ENCODE data around the gene IRF2BPL. TPM values are rescaled to one million over a fixed set of nuclear protein-coding genes. Genes with fewer than 3 reads are reported as not detected.

IRF2BPL gene
- total and polyA plus RNA-seq, 9 of the 15 experiments (the other 6 are each of a cell fraction or from before 2014, with no cell fraction given): 0.52 to 21.6 (median 2.5) TPM

GRCh38 chr14:76985540-76986230 lies 42.8 kb downstream of the IRF2BPL start:
- FAIRE-seq: no peak

More at GRCh38 chr14:76985540-76986230, 42.8 kb downstream of the IRF2BPL start:
- intact Hi-C loops (cut with micrococcal nuclease): no loop called here
- no peak overlapping the region for H3K9ac ChIP-seq (ENCODE audit: insufficient read depth in 1 of 2, low read depth in 2 of 2, low read length in 2 of 2)
- no peak overlapping the region for H2AFZ ChIP-seq (ENCODE audit: low read depth, low read length)
- H3K36me3 ChIP-seq (ENCODE audit: control insufficient read depth, insufficient read depth, low read length): no peaks in the 10 kb centered on the region
- no peaks in the 10 kb centered on the region for H3K27me3 ChIP-seq (ENCODE audit: control insufficient read depth in 2 of 2, insufficient read depth in 2 of 2, low read length in 2 of 2)
- in situ Hi-C loops (cut with MboI): no loop called here
- no peak for DNase-seq (ENCODE audit: extremely low read depth in 1 of 4, low spot score in 3 of 4)
- no peak overlapping the region for H3K4me3 ChIP-seq
- BruUV-seq (replicated peaks): no TSS peak
- H3K4me2 ChIP-seq (ENCODE audit: insufficient read depth, low read length): no peak overlapping the region
- H3K27ac ChIP-seq (ENCODE audit: extremely low read depth, low read depth, low read length): no peak overlapping the region
- no peaks in the 10 kb centered on the region for H4K20me1 ChIP-seq (replicated peaks; ENCODE audit: control insufficient read depth, insufficient read depth, low read length)
- H3K9me1 ChIP-seq (ENCODE audit: control insufficient read depth, insufficient read depth, low read length): no peaks in the 10 kb centered on the region
- H3K79me2 ChIP-seq (ENCODE audit: control insufficient read depth, insufficient read depth, low read length): no peaks in the 10 kb centered on the region
- no peak for ATAC-seq
- ChIA-PET CTCF (ENCODE audit: low intra/inter-chr PET ratio) (no interaction called here), POLR2A (interaction anchor here (0.6 to 1.4 kb wide), 4 partner anchors 8 to 97 kb away, joined by 3 to 4 read pairs (median 4); no protein-coding TSS in a partner anchor)
- 53% methylated on average over 3 of the region's 4 CpGs for WGBS (ENCODE audit: insufficient coverage, low coverage, missing lambda C conversion rate)
- H3K4me1 ChIP-seq (replicated peaks in 1 of 2; ENCODE audit: control insufficient read depth in 2 of 2, insufficient read depth in 2 of 2, low read length in 2 of 2): peaks cover 0 to 5% of the 10 kb centered on the region in 2 experiments; a peak in 4 of 5 replicates
- 0 out of 2 replicates have a peak, but pooled peaks cover 7% of the 10 kb centered on the region for H3K9me3 ChIP-seq (replicated peaks; ENCODE audit: control insufficient read depth, insufficient read depth, low read depth, low read length)
- TF ChIP-seq RFX1 (IDR thresholded peaks at IDR 0.05) (peak; percentile 87), ZNF551 (CRISPR knock-in tag; IDR thresholded peaks at IDR 0.05) (no peak), ZNF696 (CRISPR knock-in tag; conservative IDR thresholded peaks at IDR 0.05) (no peak), DLX4 (CRISPR knock-in tag; IDR thresholded peaks at IDR 0.05) (no peak), ZNF561 (CRISPR knock-in tag; conservative IDR thresholded peaks at IDR 0.05) (no peak), JUN (IDR thresholded peaks at IDR 0.05; ENCODE audit: borderline replicate concordance, low read depth, low read length) (no peak), JUN (CRISPR knock-in tag; IDR thresholded peaks at IDR 0.05; ENCODE audit: borderline replicate concordance) (no peak)

All from K562 (cell line).